Ishikawa (cell line): ENCODE measurements around the gene ZNF292.

ENCODE experiments used
- FOXM1 ChIP-seq: IDR thresholded peaks from 2 replicates; pipeline ENCODE4 v1.6.1; 2012; ENCODE audit warnings: low read depth, borderline replicate concordance
- RAD21 ChIP-seq: IDR thresholded peaks from 2 replicates; pipeline ENCODE4 v1.6.1; 2012; ENCODE audit warnings: low read depth
- TAF1 ChIP-seq: IDR thresholded peaks from 2 replicates; pipeline ENCODE4 v1.6.1; 2012; ENCODE audit warnings: low read depth, mild to moderate bottlenecking

- TF ChIP-seq RAD21 (no peak), FOXM1 (no peak), TAF1 (no peak)
Measured at GRCh38 chr6:87293526-87293925, 138.2 kb downstream of the ZNF292 start.
